Stimulated activated CD8-positive, alpha-beta memory T cell treated with anti-CD3 and anti-CD28 coated beads, Interleukin-7, amount 100 ng/mL, for 24 hours (primary cell): Measurements from ENCODE around the gene ABCD1.

Experiments used
- DNase-seq: peaks from one replicate; pipeline ENCODE4 v3.0.0-alpha.2; 2020; ENCODE audit warnings: low read depth

ABCD1 gene

GRCh38 chrX:153773741-153774575, 49.3 kb downstream of the ABCD1 start:
- no peak for DNase-seq

- DNase-seq, result no peak
Observed at GRCh38 chrX:153774576-153775292, 50.1 kb downstream of the ABCD1 start.

- DNase-seq, result no peak
Observed at GRCh38 chrX:153775293-153776119, 50.9 kb downstream of the ABCD1 start.

GRCh38 chrX:153776120-153776599, 51.5 kb downstream of the ABCD1 start:
- DNase-seq, result no peak

- no peak for DNase-seq
Observed at GRCh38 chrX:153776611-153777045, 52.0 kb downstream of the ABCD1 start.

GRCh38 chrX:153777261-153778090, 52.8 kb downstream of the ABCD1 start:
- DNase-seq, result no peak

GRCh38 chrX:153778181-153778580, 53.5 kb downstream of the ABCD1 start:
- DNase-seq, result no peak

GRCh38 chrX:153778684-153779101, 54.0 kb downstream of the ABCD1 start:
- DNase-seq, result no peak

- no peak for DNase-seq
Observed at GRCh38 chrX:153779891-153780677, 55.4 kb downstream of the ABCD1 start.

GRCh38 chrX:153780678-153781427, 56.2 kb downstream of the ABCD1 start, which contains the start of gene SRPK3:
SRPK3 (plus strand) TSS chrX:153781041; CDS start chrX:153781087, 46 bp downstream.
- no peak for DNase-seq

GRCh38 chrX:153781428-153782047, 56.9 kb downstream of the ABCD1 start:
- DNase-seq, result no peak

- no peak for DNase-seq
Observed at GRCh38 chrX:153782313-153782712, 57.7 kb downstream of the ABCD1 start.

GRCh38 chrX:153782871-153783270, 58.2 kb downstream of the ABCD1 start:
- no peak for DNase-seq

- DNase-seq, result no peak
Observed at GRCh38 chrX:153783378-153784013, 58.8 kb downstream of the ABCD1 start.

- no peak for DNase-seq
Observed at GRCh38 chrX:153784325-153784967, 59.8 kb downstream of the ABCD1 start.

- no peak for DNase-seq
Observed at GRCh38 chrX:153786669-153787068, 62.0 kb downstream of the ABCD1 start.

GRCh38 chrX:153789654-153790053, 65.0 kb downstream of the ABCD1 start:
- no peak for DNase-seq
